ENCODE results near the gene CTPS1.
A peak's percentile ranks its signal among the peaks of the same experiment; 100 is the strongest.

The CTPS1 gene

GRCh38 chr1:40969445-40969844 lies 10.1 kb upstream of the CTPS1 start:
- no peak for DNase-seq

GRCh38 chr1:40971966-40972365 lies 7.5 kb upstream of the CTPS1 start:
- no peak for DNase-seq

GRCh38 chr1:40973912-40974311 lies 5.6 kb upstream of the CTPS1 start:
- no peak for DNase-seq

GRCh38 chr1:40974945-40975344 lies 4.6 kb upstream of the CTPS1 start:
- DNase-seq, result no peak

DNA sequence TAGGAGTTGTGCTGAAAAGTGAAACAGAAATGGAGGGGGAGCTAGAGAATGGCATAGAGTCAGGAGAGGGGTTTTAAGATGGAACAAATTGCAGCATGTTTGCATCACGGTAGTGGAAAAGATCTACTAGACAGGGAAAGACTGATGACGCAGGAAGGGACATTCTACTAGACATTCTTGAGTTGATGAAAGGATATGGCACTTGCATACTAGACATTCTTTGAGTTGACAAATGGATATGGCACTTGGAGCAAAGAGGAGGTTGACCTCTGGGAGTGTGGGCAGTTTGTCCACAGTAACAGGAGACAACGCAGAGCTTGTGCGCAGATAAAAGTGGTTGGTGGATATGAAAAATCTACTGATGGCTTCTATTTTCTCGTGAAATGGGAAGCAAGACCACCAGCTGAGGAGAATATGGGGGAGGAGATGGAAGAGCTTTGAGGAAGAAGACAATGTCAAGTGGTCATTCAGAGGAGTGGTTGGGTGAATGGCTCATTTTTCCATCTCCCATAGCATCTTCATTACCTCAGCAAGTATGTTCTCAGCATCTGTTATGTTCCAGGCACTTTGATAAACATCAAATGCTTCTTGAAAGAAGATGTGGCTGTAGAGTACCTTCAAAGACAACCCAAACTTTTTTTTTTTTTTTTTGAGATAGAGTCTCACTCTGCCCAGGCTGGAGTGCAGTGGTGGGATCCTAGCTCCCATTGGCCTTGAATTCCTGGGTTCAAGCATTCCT lies 2.4 kb upstream of the CTPS1 start:
- DNase-seq, result no peak

DNA sequence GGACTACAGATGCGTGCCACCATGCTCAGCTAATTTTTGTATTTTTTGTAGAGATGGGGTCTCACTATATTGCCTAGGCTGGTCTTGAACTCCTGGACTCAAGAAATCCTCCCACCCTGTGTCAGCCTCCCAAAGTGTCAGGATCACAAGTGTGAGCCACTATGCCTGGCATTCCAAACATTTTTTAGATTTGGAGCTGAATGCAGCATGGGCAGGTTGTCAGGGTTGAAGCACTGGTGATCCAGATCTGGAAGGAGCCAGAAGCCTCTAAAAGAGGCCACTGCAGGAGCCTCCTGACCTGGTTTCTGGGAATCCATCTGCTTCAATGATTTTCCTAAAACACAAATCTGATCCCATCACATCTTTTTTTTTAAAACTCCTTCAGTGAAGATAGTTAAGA lies 1.8 kb upstream of the CTPS1 start:
- no peak for DNase-seq

DNA sequence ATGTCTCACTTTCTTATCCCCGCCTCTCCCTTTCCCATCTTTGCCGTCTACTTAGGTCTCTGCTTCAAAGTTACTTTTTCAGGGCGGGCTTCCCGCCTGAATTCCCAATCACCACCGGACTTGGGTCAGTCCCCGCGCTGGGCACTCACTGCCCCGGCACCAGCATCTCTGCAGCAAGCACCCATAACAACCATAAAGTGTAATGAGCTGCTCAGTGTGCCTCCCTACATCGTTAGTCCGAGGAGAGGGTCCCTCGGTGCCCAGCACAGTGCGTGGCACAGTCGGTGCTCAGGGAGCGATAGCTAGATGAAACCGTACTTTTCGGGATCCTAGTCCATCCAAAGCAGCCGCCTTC lies 633 bp upstream of the CTPS1 start:
- no peak for DNase-seq

DNA sequence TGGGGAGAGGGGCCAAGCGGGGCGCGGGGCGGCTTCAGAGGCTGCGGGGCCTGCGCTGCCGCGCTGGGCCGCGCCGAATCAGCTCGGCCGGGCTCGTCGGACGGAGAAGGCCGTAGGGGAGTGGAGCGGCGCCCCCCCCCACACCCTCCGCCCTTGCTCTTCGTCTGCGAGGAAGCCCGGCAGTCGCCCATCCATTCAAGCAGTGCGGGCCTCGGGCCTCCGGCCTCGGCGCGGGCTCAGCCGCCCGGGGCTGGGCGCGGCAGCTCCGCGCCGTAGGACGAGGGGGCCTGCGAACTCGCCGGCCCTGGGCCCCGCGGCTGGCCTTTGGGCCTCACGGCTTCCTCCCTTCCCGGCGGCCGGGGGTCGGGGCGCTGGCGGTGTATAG lies 564 bp downstream of the CTPS1 start:
- no peak for DNase-seq

GRCh38 chr1:40980453-40981121 lies 1.1 kb downstream of the CTPS1 start:
- DNase-seq, result peak; percentile 45

DNA sequence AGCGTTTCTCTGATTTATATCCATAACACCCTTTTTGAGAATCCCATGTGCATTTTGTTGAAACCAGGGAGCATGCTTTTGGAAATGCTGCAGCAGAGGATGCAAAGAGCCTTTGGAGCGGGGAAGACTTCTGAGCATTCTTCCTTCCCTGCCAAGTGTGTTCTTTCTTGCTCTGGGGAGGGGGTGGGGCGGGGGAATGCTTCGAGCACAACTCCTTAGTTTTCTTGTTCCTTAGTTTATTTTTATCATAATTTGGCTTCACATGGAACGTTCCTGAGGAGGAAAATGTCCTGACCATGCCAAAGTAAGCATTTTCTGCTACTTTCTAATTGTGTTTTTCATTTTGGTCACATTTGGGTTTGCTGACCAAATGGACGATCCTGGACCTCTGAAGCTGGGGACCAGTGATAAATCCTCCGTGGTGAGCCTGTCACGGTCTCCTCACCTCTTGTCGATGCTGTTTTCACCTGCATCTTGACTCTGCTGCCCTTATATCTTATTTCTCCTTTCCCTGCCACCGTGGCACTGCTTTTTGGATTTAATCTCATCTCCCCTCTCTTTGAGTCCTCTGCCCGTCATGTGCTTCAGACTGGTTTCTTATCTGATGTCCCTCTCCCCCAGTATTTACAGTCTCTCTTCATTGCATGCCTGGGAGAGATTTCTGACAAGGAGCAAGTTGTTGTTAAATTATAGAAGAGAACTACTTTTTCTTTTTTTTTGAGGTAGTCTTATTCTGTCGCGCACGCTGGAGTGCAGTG lies 2.4 kb downstream of the CTPS1 start:
- DNase-seq, result no peak

GRCh38 chr1:40982721-40983120 lies 3.2 kb downstream of the CTPS1 start:
- no peak for DNase-seq

- no peak for DNase-seq
Measured at GRCh38 chr1:40983286-40983685, 3.8 kb downstream of the CTPS1 start.

DNA sequence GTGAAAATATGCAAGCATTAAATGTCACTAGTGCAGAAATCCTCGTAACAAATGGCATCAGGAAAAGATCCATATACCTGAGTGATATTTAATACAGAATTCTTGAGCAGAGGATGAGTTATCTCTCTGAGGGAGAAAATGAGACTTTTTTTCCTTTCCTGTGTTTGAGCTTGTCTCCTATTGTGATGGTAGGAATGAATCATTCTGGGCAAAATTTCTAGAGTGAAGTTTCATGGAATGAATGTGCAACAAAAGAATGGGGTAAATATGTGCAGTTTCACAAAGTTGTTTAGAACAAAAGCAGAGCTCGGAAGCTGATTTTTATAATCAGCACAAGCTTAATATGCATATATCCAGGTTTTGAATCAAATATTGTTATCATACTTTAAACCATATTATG lies 4.6 kb downstream of the CTPS1 start:
- DNase-seq, result no peak

GRCh38 chr1:40984531-40984930 lies 5.0 kb downstream of the CTPS1 start:
- no peak for DNase-seq

DNA sequence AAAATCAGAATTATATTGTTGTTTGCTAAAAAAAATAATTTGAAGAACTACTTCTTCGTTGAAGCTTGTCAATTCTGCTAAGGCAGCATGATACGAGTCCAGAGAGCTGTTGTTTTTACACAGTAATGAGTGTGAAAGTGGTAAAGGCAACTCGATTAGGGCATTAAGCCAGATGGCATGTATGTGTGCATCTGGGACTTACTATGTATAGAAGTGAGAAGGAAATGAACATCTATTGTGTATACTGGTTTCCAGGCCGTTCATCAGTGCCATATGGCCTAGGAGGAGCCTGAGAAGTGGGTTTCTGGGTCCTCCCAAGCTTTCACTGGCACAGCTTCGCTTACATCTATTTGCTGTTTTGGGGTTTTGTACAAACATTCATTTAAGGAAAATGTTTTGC lies 5.7 kb downstream of the CTPS1 start:
- DNase-seq, result no peak

- DNase-seq, result no peak
Measured at GRCh38 chr1:40985875-40986274, 6.4 kb downstream of the CTPS1 start.

GRCh38 chr1:40986328-40986783 lies 6.9 kb downstream of the CTPS1 start:
- DNase-seq, result no peak

DNA sequence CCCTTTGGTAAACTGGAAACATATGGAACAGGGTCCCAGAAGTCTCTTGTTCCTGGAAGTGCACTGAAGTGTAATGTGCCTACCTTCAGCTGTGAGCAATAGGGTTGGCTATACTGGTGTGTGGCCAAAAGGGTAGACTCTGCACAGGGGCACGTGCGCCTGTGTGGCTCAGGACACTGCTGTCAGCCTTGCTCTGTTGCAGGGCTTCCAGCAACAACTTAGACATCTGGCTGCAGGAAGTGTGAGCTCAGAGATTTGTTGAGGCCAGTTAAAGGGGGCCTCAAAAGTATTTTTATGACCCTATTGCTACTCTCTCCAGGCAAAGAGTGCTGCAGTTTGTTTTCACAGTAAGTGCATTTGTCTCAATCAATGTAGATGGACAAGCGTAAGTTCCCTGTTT lies 7.5 kb downstream of the CTPS1 start:
- DNase-seq, result no peak

DNA sequence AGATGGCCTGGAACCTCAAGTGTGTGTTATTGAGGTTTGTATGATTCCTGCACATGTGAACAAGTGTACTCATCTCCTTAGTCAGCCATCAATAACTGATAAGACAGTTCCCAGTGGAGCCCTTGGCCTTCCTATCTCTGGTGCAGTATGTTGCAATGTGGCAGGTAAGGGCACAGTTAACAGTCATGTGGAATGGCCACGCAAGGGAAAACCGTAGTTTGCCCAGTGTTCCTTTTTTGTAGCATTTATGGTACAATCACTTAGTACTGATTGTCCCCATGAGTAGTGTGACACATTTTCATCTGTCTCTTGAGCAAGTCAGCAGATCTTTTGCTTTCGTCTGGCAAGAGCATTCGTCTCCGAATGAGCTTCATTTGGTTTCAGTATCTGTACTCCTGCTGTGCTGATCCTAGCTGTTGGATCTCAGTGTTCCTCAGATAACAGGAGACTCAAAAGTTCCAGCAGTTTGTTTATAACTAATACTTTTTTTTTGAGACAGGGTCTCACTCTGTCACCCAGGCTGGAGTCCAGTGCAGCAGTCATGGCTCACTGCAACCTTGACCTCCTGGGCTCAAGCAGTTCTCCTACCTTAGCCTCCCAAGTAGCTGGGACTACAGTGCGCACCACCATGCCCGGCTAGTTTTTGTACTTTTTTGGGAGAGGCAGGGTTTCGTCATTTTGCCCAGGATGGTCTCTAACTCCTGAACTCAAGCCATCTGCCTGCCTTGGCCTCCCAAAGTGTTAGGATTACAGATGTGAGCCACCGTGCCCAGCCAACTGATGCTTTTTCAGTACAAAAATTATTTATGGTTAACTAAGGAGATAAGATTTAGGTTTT lies 8.2 kb downstream of the CTPS1 start:
- DNase-seq, result no peak

- no peak for DNase-seq
Measured at GRCh38 chr1:40988280-40988679, 8.8 kb downstream of the CTPS1 start.

DNA sequence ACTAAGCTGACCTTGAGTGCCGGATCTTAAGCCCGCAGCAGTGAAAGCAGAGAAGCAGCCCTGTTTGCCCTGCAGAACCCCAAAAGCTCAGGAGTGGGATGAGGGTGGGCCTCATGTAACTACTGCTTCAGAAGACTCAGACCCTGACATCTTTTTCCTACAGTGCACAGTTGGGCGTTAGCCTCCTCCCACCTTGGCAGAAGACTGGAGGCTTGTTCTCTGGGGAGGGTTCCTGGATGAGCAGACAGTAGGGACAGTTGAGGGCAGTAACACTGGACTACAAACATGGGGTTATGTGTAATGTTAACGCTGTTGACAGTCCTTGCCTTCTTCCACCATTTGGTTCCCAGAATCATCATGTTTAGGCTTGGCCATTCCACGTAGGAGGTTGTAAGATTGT lies 9.6 kb downstream of the CTPS1 start:
- DNase-seq, result no peak

GRCh38 chr1:40997096-40997495 lies 17.6 kb downstream of the CTPS1 start:
- DNase-seq, result no peak

DNA sequence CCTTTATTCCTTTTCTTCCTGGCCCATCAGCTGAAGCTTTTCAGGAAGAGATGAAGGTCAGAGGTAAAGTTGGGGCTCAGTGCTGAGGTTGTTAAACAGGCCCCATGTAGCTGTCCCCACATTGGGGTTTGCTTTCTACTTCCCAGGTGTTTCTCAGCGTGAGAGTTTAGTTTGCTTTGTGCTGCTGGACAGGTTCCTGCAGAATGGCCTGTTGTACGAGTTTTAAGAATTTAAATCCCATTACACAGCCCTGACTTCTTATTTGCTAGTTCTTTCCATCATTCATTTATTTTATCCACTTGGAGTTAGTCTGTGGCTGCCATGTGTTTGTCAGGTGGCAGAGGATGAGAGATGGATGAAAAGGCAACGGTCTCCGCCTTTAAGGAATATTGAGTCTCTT lies 19.2 kb downstream of the CTPS1 start:
- DNase-seq, result no peak
